GM18907 (cell line): ENCODE data around the gene CRACR2A.

Source experiments
- ATAC-seq: cut with Tn5 transposase; IDR thresholded peaks from one replicate; pipeline ENCODE4 v1.9.1; 2021; ENCODE audit warnings: mild to moderate bottlenecking, moderate library complexity; ENCODE audit not compliant: unreplicated experiment

CRACR2A gene

DNA sequence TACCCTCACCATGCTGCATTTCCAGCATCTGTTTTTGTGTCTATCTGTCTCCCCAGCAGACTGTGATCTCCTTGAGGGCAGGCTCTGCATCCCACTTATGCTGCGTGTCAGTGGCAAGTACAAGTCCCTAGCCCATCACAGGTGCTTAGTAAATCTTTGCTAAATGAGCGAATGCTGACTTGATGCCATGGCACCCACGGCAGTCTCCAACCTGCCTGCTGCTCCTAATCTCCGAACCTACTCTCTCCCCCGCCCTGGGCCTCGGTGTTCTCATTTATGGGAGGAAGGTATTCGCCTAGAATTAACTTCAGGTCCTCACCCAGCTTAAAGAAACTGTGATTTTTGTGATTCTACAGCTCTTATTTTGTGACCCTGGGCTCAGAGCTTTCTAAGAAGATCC, 152.0 kb downstream of the CRACR2A start:
- ATAC-seq, result no peak

DNA sequence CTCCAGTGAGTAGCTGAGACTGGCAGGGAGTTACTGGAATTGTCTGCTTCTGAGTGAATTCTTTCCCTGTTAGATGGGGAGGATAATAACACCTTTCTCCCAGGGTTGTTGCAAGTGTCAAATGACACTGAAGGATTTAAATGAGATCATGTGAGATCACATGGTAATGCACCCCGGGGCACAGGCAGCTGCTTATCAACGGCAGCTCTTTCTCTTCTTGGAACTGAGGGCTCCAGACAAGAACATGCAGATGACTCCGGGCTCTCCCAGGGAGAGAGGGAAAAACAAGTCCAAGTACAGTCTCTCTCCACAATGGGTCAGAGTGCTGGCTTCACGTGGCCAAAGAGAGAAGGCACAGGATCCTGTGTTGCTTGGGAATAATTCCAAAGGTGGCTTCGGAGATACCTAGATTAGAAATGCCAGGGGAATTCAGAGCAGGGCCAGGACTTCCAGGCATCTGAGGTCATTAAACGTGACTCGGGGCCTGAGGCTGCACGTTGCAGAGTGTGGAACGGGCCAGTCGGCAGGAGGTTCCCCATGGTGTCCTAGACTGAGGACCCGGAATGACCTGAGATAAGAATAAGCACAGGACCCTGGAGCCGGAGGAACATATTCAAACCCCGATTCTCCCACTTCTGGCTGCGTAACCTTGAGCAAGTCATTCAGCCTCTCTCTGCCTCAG, 152.7 kb downstream of the CRACR2A start:
- ATAC-seq, result no peak

- ATAC-seq, result no peak
Observed at GRCh38 chr12:3598896-3599860, 153.7 kb downstream of the CRACR2A start.

- ATAC-seq, result no peak
Observed at GRCh38 chr12:3597526-3598210, 155.2 kb downstream of the CRACR2A start.

DNA sequence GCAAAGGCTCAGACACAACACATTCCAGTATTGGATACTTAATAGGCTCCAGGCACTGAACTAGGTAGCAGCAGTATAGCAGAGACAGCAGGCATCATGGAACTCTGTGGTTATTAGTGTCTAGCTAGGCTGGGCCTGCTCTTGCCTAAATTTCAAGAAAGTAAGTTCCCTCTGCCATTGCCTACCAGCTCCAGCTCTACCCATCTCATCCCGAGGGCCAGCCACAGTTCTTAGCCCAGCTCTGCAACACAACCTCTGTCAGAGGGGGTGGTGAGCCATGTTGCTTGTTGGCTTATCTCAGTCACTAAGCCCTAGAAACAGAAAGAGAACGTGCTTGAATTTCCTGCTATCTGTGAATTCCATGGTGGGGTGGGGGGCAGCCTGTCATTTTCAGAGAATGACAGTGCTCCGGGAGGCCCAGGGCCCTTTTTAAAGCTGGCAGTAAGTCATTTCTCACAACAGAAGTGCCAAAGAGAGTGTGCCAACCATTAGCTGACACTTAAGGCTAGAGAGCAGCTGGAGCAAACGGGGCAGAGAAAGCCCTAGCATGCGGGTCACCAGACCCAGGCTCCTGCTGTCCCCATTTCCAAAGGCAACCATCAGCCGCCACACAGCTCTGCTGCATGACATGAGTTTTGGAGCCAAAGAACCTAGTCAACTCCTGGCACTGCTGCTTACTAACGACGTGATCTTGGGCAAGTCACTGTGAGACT, 156.1 kb downstream of the CRACR2A start:
- ATAC-seq, result no peak

- no peak for ATAC-seq
Observed at GRCh38 chr12:3595721-3596120, 157.2 kb downstream of the CRACR2A start.

DNA sequence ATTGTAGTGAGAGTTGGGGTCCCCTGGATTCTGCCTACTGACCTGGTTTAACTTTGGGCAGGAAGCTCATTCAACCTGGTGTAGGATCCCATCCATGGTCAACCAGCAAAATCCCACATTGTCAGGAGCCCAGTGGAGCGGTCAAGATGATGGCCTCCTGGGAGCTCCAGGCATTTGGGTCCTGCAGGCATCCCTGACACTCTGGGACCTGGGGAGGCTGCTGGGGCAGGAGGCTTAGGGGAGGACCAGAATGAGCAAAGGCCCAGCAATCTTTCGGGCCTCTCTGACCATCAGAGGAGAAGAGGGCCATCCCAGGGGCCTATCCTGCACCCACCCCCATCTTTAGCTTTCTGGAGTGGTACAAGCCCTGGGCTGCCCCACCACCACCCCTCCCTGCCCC, 157.9 kb downstream of the CRACR2A start:
- ATAC-seq, result no peak

GRCh38 chr12:3593906-3594483, 158.9 kb downstream of the CRACR2A start:
- ATAC-seq, result no peak

DNA sequence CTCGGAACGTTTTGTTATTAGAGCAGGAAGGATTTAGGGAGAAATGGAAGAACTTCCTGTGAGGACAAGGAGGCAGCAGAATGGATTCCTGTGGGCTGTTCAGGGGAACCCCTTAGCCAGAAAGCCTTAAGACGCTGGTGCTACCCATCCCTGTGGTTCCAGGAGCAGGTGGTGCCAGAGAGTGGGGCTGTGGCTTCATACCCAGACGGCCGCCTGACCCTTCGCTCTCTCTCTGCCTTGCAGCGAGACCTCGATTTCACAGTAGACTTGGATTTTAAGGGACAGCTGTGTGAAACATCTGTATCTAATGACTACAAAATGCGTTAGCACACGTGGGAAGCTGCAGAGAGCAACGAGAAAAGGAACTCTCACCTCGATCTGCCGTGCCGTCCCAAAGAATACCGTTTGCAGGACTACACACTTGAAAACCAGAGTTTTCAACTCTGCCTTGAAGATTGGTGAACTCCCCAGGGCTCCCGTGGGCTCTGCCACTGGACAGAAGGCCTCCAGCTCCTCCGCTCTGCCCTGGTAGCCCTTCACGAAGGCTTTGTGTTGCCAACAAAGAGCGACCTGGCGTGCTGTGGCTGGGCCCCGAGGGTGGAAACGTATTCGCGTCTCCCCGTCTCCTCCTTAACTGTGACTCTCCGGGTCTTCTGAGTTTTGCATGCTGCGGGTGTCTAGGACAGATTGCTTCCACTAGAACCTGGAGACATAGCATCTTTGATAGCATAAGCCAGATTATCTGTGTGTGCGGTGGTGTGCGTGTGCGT, 159.9 kb downstream of the CRACR2A start:
- no peak for ATAC-seq

DNA sequence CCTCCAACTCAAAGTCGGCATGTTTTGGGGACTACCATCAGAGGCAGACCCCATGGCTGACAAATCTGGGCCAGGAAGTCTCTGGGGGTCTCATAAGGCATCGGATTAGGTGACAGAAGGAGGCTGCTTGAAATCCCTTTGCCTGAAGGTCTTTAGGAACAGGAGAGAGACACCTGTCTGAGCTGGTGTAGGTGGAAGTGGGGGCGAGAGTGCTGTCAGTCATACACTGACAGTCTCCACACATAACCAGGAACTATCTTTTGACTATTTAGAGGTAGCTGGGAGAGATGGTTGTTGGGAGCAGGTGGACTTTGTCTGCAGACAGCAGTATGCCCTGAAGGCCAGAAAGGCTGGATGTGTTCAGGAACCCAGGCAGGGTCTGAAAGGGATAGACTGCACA, 163.2 kb downstream of the CRACR2A start:
- no peak for ATAC-seq

DNA sequence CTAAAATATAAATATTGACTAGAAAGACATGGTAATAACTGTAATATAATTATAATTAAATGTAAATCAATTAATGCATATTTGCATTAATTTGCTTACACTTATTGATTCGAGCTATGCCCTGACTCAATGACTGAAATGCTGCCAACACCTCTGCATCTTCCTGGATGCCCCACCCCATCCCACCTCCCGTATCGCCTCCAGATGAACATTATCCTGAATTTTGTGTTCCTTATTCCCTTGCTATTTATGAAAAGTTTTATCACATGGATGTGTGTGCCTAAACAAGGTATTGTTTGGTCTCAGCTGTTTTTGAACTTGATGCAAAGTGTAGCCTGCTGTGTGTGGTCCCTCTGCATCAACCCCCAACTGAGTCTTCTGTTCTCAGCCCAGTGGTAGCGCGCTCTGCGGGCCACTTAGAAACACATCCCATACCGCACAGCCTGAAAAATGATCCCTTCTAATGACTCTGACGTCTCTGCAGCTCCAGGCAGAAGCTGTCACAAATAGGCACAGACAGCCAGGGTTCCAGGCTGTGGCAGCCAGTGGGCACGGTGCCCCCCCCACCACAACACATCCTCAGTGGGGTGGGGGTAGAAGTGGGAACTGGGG, 165.4 kb downstream of the CRACR2A start:
- no peak for ATAC-seq

- ATAC-seq, result no peak
Observed at GRCh38 chr12:3583656-3584334, 169.1 kb downstream of the CRACR2A start.

DNA sequence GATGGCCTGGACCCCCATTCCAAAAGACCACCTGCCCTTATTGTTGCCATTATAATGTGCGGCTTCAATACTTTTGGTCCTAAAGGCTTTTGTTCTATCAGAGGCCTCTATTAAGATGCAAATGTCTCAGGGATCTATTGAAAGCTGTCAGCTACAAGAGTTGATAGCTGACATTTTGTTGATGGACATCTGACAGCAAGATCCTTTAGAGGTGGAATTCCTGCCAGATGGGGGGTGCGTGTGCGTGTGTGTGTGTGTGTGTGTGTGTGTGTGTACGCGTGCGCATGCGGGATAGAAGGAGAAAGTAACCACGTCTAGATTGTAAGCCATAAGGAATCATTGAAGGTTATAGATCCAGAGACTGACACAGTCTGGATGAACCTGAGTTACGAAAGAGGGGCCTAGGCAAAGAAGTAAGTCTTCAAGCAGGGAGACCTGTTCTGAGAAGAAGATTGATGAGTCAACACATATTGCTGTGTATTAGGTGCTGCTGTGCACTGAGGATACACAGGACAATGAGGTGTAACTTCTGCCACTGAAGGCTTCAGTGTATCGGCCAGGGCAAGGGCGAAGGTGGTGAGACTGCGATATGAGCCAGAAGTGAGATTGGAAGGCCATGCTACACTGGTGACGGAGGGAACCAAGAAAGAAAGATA, 172.7 kb downstream of the CRACR2A start:
- ATAC-seq, result no peak

DNA sequence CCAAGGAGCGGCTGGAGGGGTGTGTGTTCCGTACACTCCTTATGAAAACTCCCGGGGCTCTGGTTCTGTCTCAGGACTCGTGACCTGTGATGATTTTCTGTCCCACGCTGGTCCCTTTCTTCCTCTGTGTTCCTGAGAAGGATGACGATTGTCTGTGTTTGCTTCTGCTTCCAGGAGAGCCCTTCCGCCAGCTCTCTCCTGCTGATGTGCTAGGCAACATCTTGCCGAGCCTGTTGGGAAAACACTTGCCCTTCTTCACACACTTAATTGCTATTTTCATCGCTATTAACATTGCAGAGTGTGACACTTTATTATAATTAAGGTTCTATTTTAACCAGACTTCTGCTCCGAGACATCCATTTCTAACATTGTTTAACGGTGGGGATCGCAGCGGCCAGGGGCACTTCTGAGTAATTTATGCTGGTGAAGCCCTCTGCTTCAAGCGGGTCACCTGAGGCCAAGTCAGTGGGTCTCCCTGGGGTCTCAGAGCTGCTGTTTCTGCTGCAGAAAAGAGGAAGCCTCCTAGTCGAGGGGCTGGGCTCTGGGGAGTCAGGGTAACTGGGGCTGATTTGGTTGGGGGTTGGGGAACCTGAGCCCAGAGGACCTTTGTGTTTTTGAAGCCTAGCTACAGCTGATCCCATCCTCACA, 173.3 kb downstream of the CRACR2A start:
- ATAC-seq, result no peak

GRCh38 chr12:3578557-3578956, 174.4 kb downstream of the CRACR2A start:
- no peak for ATAC-seq

- ATAC-seq, result no peak
Observed at GRCh38 chr12:3576891-3577290, 176.0 kb downstream of the CRACR2A start.

DNA sequence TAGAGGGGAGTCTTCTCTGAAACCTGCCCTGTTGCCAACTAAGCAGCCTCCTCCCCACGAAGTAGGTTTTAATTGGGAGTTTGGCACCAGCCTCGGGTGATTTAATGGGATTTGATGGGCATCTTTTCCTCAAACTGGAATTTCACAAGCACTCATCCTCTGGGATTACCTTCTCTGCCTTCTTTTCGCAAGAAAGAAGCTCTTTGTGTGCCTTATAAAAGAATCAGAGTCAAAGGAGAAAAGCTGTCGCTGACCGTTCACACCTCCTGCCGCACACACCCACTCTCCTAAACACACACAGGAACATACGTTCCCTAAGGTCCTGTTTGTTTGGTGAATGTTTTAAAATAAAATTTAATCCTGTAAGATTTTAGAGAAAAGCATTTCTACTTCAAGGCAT, 177.9 kb downstream of the CRACR2A start:
- no peak for ATAC-seq

GRCh38 chr12:3572560-3572959, 180.3 kb downstream of the CRACR2A start:
- no peak for ATAC-seq
